GM12878 (cell line): ENCODE results near the gene CBFA2T3. TPM values are rescaled to one million over a fixed set of nuclear protein-coding genes. Genes with fewer than 3 reads are reported as not detected.

Source experiments
- ATAC-seq: fragments of 200-7000 bp; cut with Tn5 transposase; 3 replicates; pipeline ENCODE4 v1.9.1; 2020; ENCODE audit warnings: mild to moderate bottlenecking, moderate library complexity
- BruUV-seq: library from RNA; stranded (reverse); fragments of 400-500 nt; replicated peaks from 2 replicates; lab custom pipeline; 2021; lab: Mats Ljungman, UMichigan
- CTCF ChIA-PET: fragments of 300-600 bp; sonication (Branson Sonifier 250); formaldehyde crosslinking; extraction: SDS; loops from one replicate; lab custom pipeline; 2021; ENCODE audit warnings: inconsistent platforms; lab: Yijun Ruan, JAX
- POLR2A ChIA-PET: fragments of 350-600 bp; formaldehyde crosslinking; extraction: SDS; loops from one replicate; lab custom pipeline; 2021; ENCODE audit warnings: inconsistent platforms; lab: Charles Lee
- RAD21 ChIA-PET: fragments of 300-600 bp; sonication (Branson Sonifier 250); formaldehyde crosslinking; loops from one replicate; lab custom pipeline; 2023; ENCODE audit warnings: antibody characterized with exemption; ENCODE audit not compliant: unreplicated experiment; lab: Charles Lee
- SMC1A ChIA-PET: fragments of 300-600 bp; sonication (Branson Sonifier 250); formaldehyde crosslinking; loops from one replicate; lab custom pipeline; 2023; ENCODE audit not compliant: unreplicated experiment, uncharacterized antibody; lab: Charles Lee
- DNase-seq: peaks from one replicate; pipeline ENCODE4 v3.0.0-alpha.2; 2011; ENCODE audit warnings: low read depth, low spot score
- FAIRE-seq: peaks from 3 replicates; lab custom pipeline; 2011; peaks lifted over from hg19 to GRCh38; lab: Jason Lieb, UNC
- H2AFZ ChIP-seq: 2 replicates; pipeline ENCODE4 v1.6.0; 2011; ENCODE audit warnings: low read depth, low read length, control low read depth; ENCODE audit not compliant: control insufficient read depth
- H3K27ac ChIP-seq: 2 replicates; pipeline ENCODE4 v1.5.1; 2011; ENCODE audit warnings: control low read depth; ENCODE audit not compliant: control insufficient read depth, insufficient read depth
- H3K27me3 ChIP-seq, 2 experiments: replicated peaks in 1 of 2; 2 replicates each; pipeline versions ENCODE4 v1.6.0 to v1.6.1; 2011; ENCODE audit warnings: low read length in 1 of 2; ENCODE audit not compliant: control insufficient read depth in 2 of 2, insufficient read depth in 2 of 2
- H3K36me3 ChIP-seq, 2 experiments: 2 replicates each; pipeline ENCODE4 v1.5.1; 2011; ENCODE audit warnings: low read length in 1 of 2; ENCODE audit not compliant: control insufficient read depth in 2 of 2, insufficient read depth in 2 of 2
- H3K4me1 ChIP-seq: 2 replicates; pipeline ENCODE4 v1.6.1; 2011; ENCODE audit warnings: mild to moderate bottlenecking, low read length, moderate library complexity, mixed read lengths; ENCODE audit not compliant: control insufficient read depth, insufficient read depth
- H3K4me2 ChIP-seq: 2 replicates; pipeline ENCODE4 v1.6.0; 2011; ENCODE audit warnings: control low read depth; ENCODE audit not compliant: control insufficient read depth, insufficient read depth
- H3K4me3 ChIP-seq: fragments of 200-600 bp; sonication (generic); 2 replicates; pipeline ENCODE4 v1.5.1; 2016
- H3K79me2 ChIP-seq: 2 replicates; pipeline ENCODE4 v1.6.0; 2011; ENCODE audit warnings: low read length; ENCODE audit not compliant: control insufficient read depth, insufficient read depth
- H3K9ac ChIP-seq: 2 replicates; pipeline ENCODE4 v1.8.0; 2011; ENCODE audit warnings: low read length, control low read depth, mixed read lengths; ENCODE audit not compliant: control insufficient read depth, insufficient read depth
- H3K9me3 ChIP-seq: replicated peaks from 3 replicates; pipeline ENCODE4 v1.5.1; 2011; ENCODE audit warnings: mild to moderate bottlenecking, low read length; ENCODE audit not compliant: control insufficient read depth, insufficient read depth
- H4K20me1 ChIP-seq: 2 replicates; pipeline ENCODE4 v1.6.0; 2011; ENCODE audit not compliant: control insufficient read depth, insufficient read depth
- ATF2 ChIP-seq: IDR thresholded peaks from 2 replicates; pipeline ENCODE4 v1.6.1; 2012; ENCODE audit warnings: low read length, inconsistent platforms
- EGR1 ChIP-seq, 2 experiments: IDR thresholded peaks; 1 replicate in 1 of 2; 2 replicates in 1 of 2; pipeline ENCODE4 v1.6.1; 2011 to 2012; ENCODE audit warnings: low read depth in 2 of 2, low read length in 2 of 2, borderline replicate concordance in 1 of 2, mild to moderate bottlenecking in 1 of 2, moderate library complexity in 1 of 2
- FOXK2 ChIP-seq: fragments of 450-650 bp; IDR thresholded peaks from 2 replicates; pipeline ENCODE4 v1.6.1; 2017; ENCODE audit warnings: mild to moderate bottlenecking, moderate library complexity
- IKZF1 ChIP-seq: fragments of 450-650 bp; conservative IDR thresholded peaks from 2 replicates; pipeline ENCODE4 v1.6.1; 2017; ENCODE audit warnings: antibody characterized with exemption, mild to moderate bottlenecking
- KDM1A ChIP-seq: fragments of 200-600 bp; sonication (generic); IDR thresholded peaks from 2 replicates; pipeline ENCODE4 v1.6.1; 2016; ENCODE audit warnings: borderline replicate concordance
- MXI1 ChIP-seq: fragments of 150-350 bp; IDR thresholded peaks from 2 replicates; pipeline ENCODE4 v1.6.1; 2011; ENCODE audit warnings: low read depth, mild to moderate bottlenecking, inconsistent platforms, low read length, improper control_type of control experiment
- RELB ChIP-seq: fragments of 450-650 bp; IDR thresholded peaks from 2 replicates; pipeline ENCODE4 v1.6.1; 2017; ENCODE audit warnings: low read depth, mild to moderate bottlenecking, moderate library complexity
- SKIL ChIP-seq: fragments of 450-650 bp; IDR thresholded peaks from 2 replicates; pipeline ENCODE4 v1.6.1; 2017; ENCODE audit warnings: mild to moderate bottlenecking, low read depth, inconsistent platforms; ENCODE audit not compliant: poor library complexity, severe bottlenecking
- YBX1 ChIP-seq: fragments of 450-650 bp; IDR thresholded peaks from 2 replicates; pipeline ENCODE4 v1.6.1; 2016; ENCODE audit warnings: antibody characterized with exemption
- YY1 ChIP-seq: IDR thresholded peaks from 2 replicates; pipeline ENCODE4 v1.6.1; 2011; ENCODE audit warnings: low read depth, mild to moderate bottlenecking, low read length
- ZBED1 ChIP-seq: IDR thresholded peaks from 2 replicates; pipeline ENCODE4 v1.6.1; 2016; ENCODE audit warnings: borderline replicate concordance
- ZBTB11 ChIP-seq: fragments of 450-650 bp; formaldehyde crosslinking; IDR thresholded peaks from 2 replicates; pipeline ENCODE4 v1.5.0; 2022; ENCODE audit warnings: mild to moderate bottlenecking, missing genetic modification characterization
- ZNF207 ChIP-seq: fragments of 450-650 bp; IDR thresholded peaks from 2 replicates; pipeline ENCODE4 v1.6.1; 2014; ENCODE audit warnings: antibody characterized with exemption, mild to moderate bottlenecking, borderline replicate concordance
- ZSCAN29 ChIP-seq: fragments of 450-650 bp; IDR thresholded peaks from 2 replicates; pipeline ENCODE4 v1.6.1; 2017; ENCODE audit warnings: mild to moderate bottlenecking, moderate library complexity
- WGBS: methylation state at CpG from one replicate; pipeline ENCODE4 v1.1.6; 2016; ENCODE audit warnings: low lambda C conversion rate; ENCODE audit not compliant: insufficient replicate concordance, insufficient coverage; ENCODE audit errors: missing lambda C conversion rate; 5-methylcytosine and 5-hydroxymethylcytosine counted together
- in situ Hi-C: fragments of 300-500 bp; cut with MboI; formaldehyde crosslinking; loops from 9 replicates; pipeline ENCODE4 v1.14.3; 2018; ENCODE audit warnings: mixed read lengths
- intact Hi-C: fragments of 100-400 bp; cut with micrococcal nuclease; formaldehyde crosslinking; loops from one replicate; pipeline ENCODE4 v1.14.2; 2022; ENCODE audit not compliant: unreplicated experiment
- polyA plus RNA-seq, 11 experiments: library from polyadenylated mRNA; depleted of rRNA in 4 of 11; unstranded in 6 of 11; stranded (reverse) in 5 of 11; fragments of >200 nt; fragmentation: Nextera tagmentation in 4 of 11; fragmentation: Illumina TruSeq in 1 of 11; extraction: Ambion mirVana in 4 of 11; extraction: Trizol in 1 of 11; gene quantifications; 1 replicate in 1 of 11; 2 replicates in 10 of 11; pipeline versions ENCODE4 v1.2.1 to v1.2.3, GENCODE V29; 2011 to 2016; ENCODE audit warnings: inconsistent platforms in 2 of 11, missing spikeins in 2 of 11, low read depth in 1 of 11
- total RNA-seq, 4 experiments: library from RNA; depleted of rRNA in 3 of 4; stranded (reverse); fragments of >200 nt in 3 of 4; fragmentation: Illumina TruSeq in 1 of 4; extraction: Trizol in 1 of 4; gene quantifications; 2 replicates each; pipeline versions ENCODE4 v1.2.1 to v1.2.3, GENCODE V29; 2013 to 2021

CBFA2T3 gene
- total and polyA plus RNA-seq, 10 of the 15 experiments (the other 5 are each of a cell fraction or from before 2014, with no cell fraction given) = 0.69 to 42.6 (median 4.5) TPM

- SMC1A ChIA-PET = interaction anchor here (2.1 kb wide), 1 partner anchor 12 kb away, joined by 6 read pairs; no protein-coding TSS in a partner anchor
- no peaks in the 10 kb centered on the region for H3K27me3 ChIP-seq
- POLR2A ChIA-PET = interaction anchor here (0.6 to 5.2 kb wide), 3 partner anchors 8 to 195 kb away, joined by 5 to 30 read pairs (median 20); partner anchors contain the start of gene CBFA2T3
- BruUV-seq = no TSS peak
- intact Hi-C loops (loop anchor here (5.0 kb wide), 1 partner anchor 33 kb away; no protein-coding TSS in a partner anchor), in situ Hi-C loops (no loop called here)
- RAD21 ChIA-PET = interaction anchor here (2.9 to 3.9 kb wide), 2 partner anchors 8 to 15 kb away, joined by 8 to 29 read pairs; no protein-coding TSS in a partner anchor
- no peak for FAIRE-seq
- CTCF ChIA-PET = interaction anchor here (1.2 kb wide), 1 partner anchor 13 kb away, joined by 3 read pairs; no protein-coding TSS in a partner anchor
- peak overlapping the region; percentile 96 for H3K4me2 ChIP-seq
- WGBS = 80% methylated on average over 20 of the region's 20 CpGs
- no peaks in the 10 kb centered on the region for H4K20me1 ChIP-seq
- H3K36me3 ChIP-seq = peaks cover 0 to 8% of the 10 kb centered on the region in 2 experiments; a peak in 2 of 4 replicates
- peaks cover 82% of the 10 kb centered on the region for H3K4me1 ChIP-seq
- DNase-seq = no peak
- no peaks in the 10 kb centered on the region for H3K9me3 ChIP-seq
- TF ChIP-seq SKIL (no peak), ATF2 (no peak), ZNF207 (no peak), ZSCAN29 (no peak), ZBED1 (no peak), ZBTB11 (CRISPR knock-in tag) (no peak), IKZF1 (no peak), YBX1 (no peak), MXI1 (no peak), EGR1 (IDR thresholded peaks at IDR 0.05; ENCODE audit: borderline replicate concordance in 1 of 2, low read depth in 2 of 2, low read length in 2 of 2) (no peak), RELB (no peak), KDM1A (no peak), YY1 (no peak), FOXK2 (no peak)
- H3K4me3 ChIP-seq = peak overlapping the region; percentile 59; the same call in 1 of the 2 replicates
- H3K27ac ChIP-seq = peak overlapping the region; percentile 89
- H3K9ac ChIP-seq = peak overlapping the region; percentile 59; the same call in 1 of the 2 replicates
- H2AFZ ChIP-seq = no peak overlapping the region
- ATAC-seq = no peak
- peaks cover 91% of the 10 kb centered on the region for H3K79me2 ChIP-seq
Observed at GRCh38 chr16:88970050-88970449, 7.0 kb downstream of the CBFA2T3 start.
